OCI-LY1 (cell line): ENCODE measurements around the gene SYT3.

Source experiments
- CTCF ChIP-seq: fragments of 200-600 bp; sonication (generic), shearing (Covaris generic); IDR thresholded peaks from 2 replicates; pipeline ENCODE4 v1.5.1; 2017; ENCODE audit warnings: mild to moderate bottlenecking, antibody characterized with exemption, low read length, moderate library complexity, mixed read lengths
- EZH2 ChIP-seq: fragments of 200-600 bp; sonication (generic), shearing (Covaris generic); IDR thresholded peaks from 2 replicates; pipeline ENCODE4 v1.8.0; 2017; ENCODE audit warnings: borderline replicate concordance, mixed run types, mild to moderate bottlenecking, antibody characterized with exemption, low read length, moderate library complexity, mixed read lengths

- TF ChIP-seq EZH2 (no peak), CTCF (no peak)
Measured at GRCh38 chr19:50628146-50628545, 11.5 kb downstream of the SYT3 start.
